Gastrocnemius medialis (tissue), 4 donors: Measurements from ENCODE around the gene TSPAN9.

Source experiments
- CTCF ChIP-seq, 5 experiments: fragments of 450-650 bp in 3 of 5; fragments of 200-600 bp in 2 of 5; sonication (generic) in 2 of 5; IDR thresholded peaks in 4 of 5; conservative IDR thresholded peaks in 1 of 5; 1 replicate in 4 of 5; 2 replicates in 1 of 5; pipeline ENCODE4 v1.5.1; 2016 to 2019; ENCODE audit warnings: antibody characterized with exemption in 5 of 5, mild to moderate bottlenecking in 3 of 5, moderate library complexity in 3 of 5
- POLR2A ChIP-seq, 2 donors: fragments of 450-650 bp; IDR thresholded peaks; one replicate each; pipeline ENCODE4 v1.6.1; 2017; ENCODE audit warnings: antibody characterized with exemption in 2 of 2, mild to moderate bottlenecking in 2 of 2, moderate library complexity in 2 of 2

- TF ChIP-seq POLR2A (IDR thresholded peaks at IDR 0.05) (no peak), CTCF (IDR thresholded peaks at IDR 0.05 in 4 of 5, conservative IDR thresholded peaks at IDR 0.05 in 1 of 5) (no peak)
Observed at GRCh38 chr12:3083241-3083920, 6.2 kb downstream of the TSPAN9 start.
